ENCODE data around the gene DCLK1.

DNA sequence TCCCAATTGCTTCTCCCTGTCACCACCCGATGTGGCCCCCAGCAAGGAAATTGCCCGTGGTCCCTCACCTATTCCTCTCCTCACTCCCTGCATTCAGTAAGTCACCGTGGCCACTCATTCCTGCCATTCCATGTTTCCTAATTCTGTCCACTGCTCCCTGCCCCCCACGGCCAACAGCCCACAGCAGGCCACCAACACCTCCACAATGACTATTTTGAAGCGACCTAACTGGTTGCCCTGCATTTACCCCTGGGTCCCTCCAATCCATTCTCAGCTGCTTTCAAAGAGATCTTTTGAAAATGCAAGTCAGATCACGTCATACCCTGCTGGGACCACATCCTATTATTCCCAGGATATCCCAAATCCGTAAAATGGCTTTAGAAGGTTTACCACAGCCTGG is 210.4 kb downstream of the DCLK1 start:
- TF ChIP-seq POLR2A (IDR thresholded peaks at IDR 0.05; ENCODE audit: low read length) (no peak), GATA1 (IDR thresholded peaks at IDR 0.05; ENCODE audit: low read depth, low read length) (no peak)

Data from erythroblast (primary cell).